K562 (cell line): ENCODE measurements around the gene HEG1. TPM values are rescaled to one million over a fixed set of nuclear protein-coding genes. Genes with fewer than 3 reads are reported as not detected.

Experiments used
- ATAC-seq: fragments of 200-7000 bp; cut with Tn5 transposase; 3 replicates; pipeline ENCODE4 v1.9.1; 2020; ENCODE audit warnings: moderate library complexity
- BruUV-seq: library from RNA; stranded (reverse); fragments of 400-500 nt; replicated peaks from 2 replicates; lab custom pipeline; 2021; lab: Mats Ljungman, UMichigan
- CTCF ChIA-PET: fragments of 300-600 bp; formaldehyde crosslinking; extraction: SDS; loops from one replicate; lab custom pipeline; 2021; ENCODE audit warnings: low intra/inter-chr PET ratio; lab: Yijun Ruan, JAX
- POLR2A ChIA-PET: fragments of 300-600, 350-650 bp; sonication (Branson Sonifier 250); formaldehyde crosslinking; extraction: SDS; loops from one replicate; lab custom pipeline; 2021; ENCODE audit warnings: antibody characterized with exemption, inconsistent platforms; lab: Yijun Ruan, JAX
- DNase-seq, 4 experiments: peaks; one replicate each; pipeline versions ENCODE4 v3.0.0 to v3.0.0-alpha.2; 2011 to 2018; ENCODE audit warnings: low spot score in 3 of 4, mixed read lengths in 3 of 4; ENCODE audit errors: extremely low read depth in 1 of 4
- FAIRE-seq: peaks from 2 replicates; lab custom pipeline; 2011; peaks lifted over from hg19 to GRCh38; lab: Jason Lieb, UNC
- H2AFZ ChIP-seq: 2 replicates; pipeline ENCODE4 v1.6.0; 2011; ENCODE audit warnings: low read depth, low read length, control low read depth, inconsistent platforms
- H3K27ac ChIP-seq: fragments of 200-600 bp; 3 replicates; pipeline ENCODE4 v1.8.0; 2011; ENCODE audit warnings: low read depth, mild to moderate bottlenecking, control low read depth, inconsistent platforms, low read length, moderate library complexity, mixed read lengths; ENCODE audit errors: extremely low read depth
- H3K27me3 ChIP-seq, 2 experiments: fragments of 300-600 bp in 1 of 2; 2 replicates in 1 of 2; 3 replicates in 1 of 2; pipeline versions ENCODE4 v1.6.0 to v1.8.0; 2011; ENCODE audit warnings: inconsistent platforms in 2 of 2, low read length in 2 of 2, mild to moderate bottlenecking in 1 of 2, mixed read lengths in 1 of 2, moderate library complexity in 1 of 2; ENCODE audit not compliant: control insufficient read depth in 2 of 2, insufficient read depth in 2 of 2
- H3K36me3 ChIP-seq: fragments of 300-600 bp; 3 replicates; pipeline ENCODE4 v1.8.0; 2011; ENCODE audit warnings: mild to moderate bottlenecking, low read length, inconsistent platforms; ENCODE audit not compliant: control insufficient read depth, insufficient read depth
- H3K4me1 ChIP-seq, 2 experiments: fragments of 200-600 bp in 1 of 2; replicated peaks in 1 of 2; 2 replicates in 1 of 2; 3 replicates in 1 of 2; pipeline versions ENCODE4 v1.5.1 to v1.8.0; 2011; ENCODE audit warnings: inconsistent platforms in 2 of 2, low read length in 2 of 2, mild to moderate bottlenecking in 1 of 2, mixed read lengths in 1 of 2, moderate library complexity in 1 of 2; ENCODE audit not compliant: control insufficient read depth in 2 of 2, insufficient read depth in 2 of 2
- H3K4me2 ChIP-seq: 2 replicates; pipeline ENCODE4 v1.6.1; 2011; ENCODE audit warnings: low read length, control low read depth, inconsistent platforms, mixed read lengths; ENCODE audit not compliant: insufficient read depth
- H3K4me3 ChIP-seq: fragments of 200-600 bp; sonication (generic), shearing (Covaris generic); 2 replicates; pipeline ENCODE4 v1.5.1; 2016; ENCODE audit warnings: control low read depth, inconsistent platforms
- H3K79me2 ChIP-seq: fragments of 200-600 bp; 3 replicates; pipeline ENCODE4 v1.8.0; 2011; ENCODE audit warnings: low read length, inconsistent platforms; ENCODE audit not compliant: control insufficient read depth, insufficient read depth
- H3K9ac ChIP-seq, 2 experiments: 2 replicates each; pipeline versions ENCODE4 v1.6.0 to v1.6.1; 2011; ENCODE audit warnings: low read depth in 2 of 2, low read length in 2 of 2, control low read depth in 1 of 2, inconsistent platforms in 1 of 2, mild to moderate bottlenecking in 1 of 2, mixed read lengths in 1 of 2; ENCODE audit not compliant: insufficient read depth in 1 of 2
- H3K9me1 ChIP-seq: one replicate; pipeline ENCODE4 v1.6.0; 2011; ENCODE audit warnings: inconsistent platforms, mild to moderate bottlenecking, low read length, moderate library complexity; ENCODE audit not compliant: control insufficient read depth, insufficient read depth
- H3K9me3 ChIP-seq: replicated peaks from 2 replicates; pipeline ENCODE4 v1.5.1; 2011; ENCODE audit warnings: low read depth, low read length, inconsistent platforms; ENCODE audit not compliant: control insufficient read depth, insufficient read depth
- H4K20me1 ChIP-seq: replicated peaks from 2 replicates; pipeline ENCODE4 v1.6.1; 2011; ENCODE audit warnings: low read length, inconsistent platforms, mixed read lengths; ENCODE audit not compliant: control insufficient read depth, insufficient read depth
- CHD1 ChIP-seq: fragments of 200-600 bp; sonication (generic); IDR thresholded peaks from one replicate; pipeline ENCODE4 v1.6.1; 2012; ENCODE audit warnings: mild to moderate bottlenecking, moderate library complexity, low read length, inconsistent platforms
- ETV6 ChIP-seq, 3 experiments: fragments of 150-350 bp in 1 of 3; sonication (generic) in 1 of 3; formaldehyde crosslinking in 1 of 3; IDR thresholded peaks; 2 replicates each; pipeline versions ENCODE4 v1.6.1 to v1.8.0; 2014 to 2022; ENCODE audit warnings: borderline replicate concordance in 2 of 3, low read depth in 2 of 3, antibody characterized with exemption in 1 of 3, low read length in 1 of 3, mild to moderate bottlenecking in 1 of 3, missing genetic modification reagents in 1 of 3
- GATAD2A ChIP-seq: fragments of 450-650 bp; IDR thresholded peaks from 2 replicates; pipeline ENCODE4 v1.6.1; 2017
- KDM2B ChIP-seq: fragments of 250-450 bp; sonication (Bioruptor Pico); IDR thresholded peaks from 2 replicates; pipeline ENCODE4 v1.8.0; 2021; ENCODE audit warnings: mild to moderate bottlenecking, moderate library complexity
- SMAD4 ChIP-seq: fragments of 250-450 bp; sonication (Bioruptor Pico); conservative IDR thresholded peaks from 2 replicates; pipeline ENCODE4 v1.8.0; 2021; ENCODE audit warnings: inconsistent platforms, mild to moderate bottlenecking, moderate library complexity
- ZFP36 ChIP-seq: fragments of 150-350 bp; IDR thresholded peaks from 2 replicates; pipeline ENCODE4 v1.6.1; 2018; ENCODE audit warnings: low read length, low read depth; ENCODE audit not compliant: partially characterized antibody
- WGBS: fragments of 100-300 bp; shearing (Covaris generic); methylation state at CpG from one replicate; pipeline ENCODE4 v1.1.6; 2016; ENCODE audit warnings: low coverage, mixed read lengths; ENCODE audit not compliant: insufficient coverage; ENCODE audit errors: missing lambda C conversion rate; 5-methylcytosine and 5-hydroxymethylcytosine counted together
- in situ Hi-C: fragments of 300-500 bp; cut with MboI; formaldehyde crosslinking; loops from 4 replicates; pipeline ENCODE4 v1.15.0; 2018; ENCODE audit warnings: inconsistent platforms, mixed read lengths
- intact Hi-C: fragments of 100-400 bp; cut with micrococcal nuclease; formaldehyde crosslinking; loops from 2 replicates; pipeline ENCODE4 v1.14.2; 2022
- polyA plus RNA-seq, 8 experiments: library from polyadenylated mRNA; depleted of rRNA in 4 of 8; stranded (reverse) in 5 of 8; unstranded in 3 of 8; fragments of >200 nt; fragmentation: Nextera tagmentation in 2 of 8; fragmentation: Illumina TruSeq in 1 of 8; extraction: Ambion mirVana in 2 of 8; extraction: Trizol in 1 of 8; gene quantifications; 2 replicates each; pipeline versions ENCODE4 v1.2.1 to v1.2.3, GENCODE V29; 2011 to 2014; ENCODE audit warnings: inconsistent platforms in 1 of 8, missing spikeins in 1 of 8
- total RNA-seq, 7 experiments: library from RNA; depleted of rRNA in 6 of 7; stranded (reverse); fragments of >200 nt in 6 of 7; fragmentation: Illumina TruSeq in 2 of 7; extraction: Trizol in 2 of 7; gene quantifications; 2 replicates each; pipeline versions ENCODE4 v1.2.1 to v1.2.3, GENCODE V29; 2011 to 2021; ENCODE audit warnings: low replicate concordance in 1 of 7
- TF ChIP-seq, protein P1 (sequence below): fragments of 450-650 bp; IDR thresholded peaks from 2 replicates; pipeline ENCODE4 v1.6.1; 2016; ENCODE audit warnings: mild to moderate bottlenecking

HEG1 gene
- total and polyA plus RNA-seq, 9 of the 15 experiments (the other 6 are each of a cell fraction or from before 2014, with no cell fraction given): 0.24 TPM; not detected in 8

GRCh38 chr3:124997303-124998246, 58.2 kb downstream of the HEG1 start:
- Histone ChIP-seq H3K9me3 (no peaks in the 10 kb centered on the region), H3K9me1 (no peaks in the 10 kb centered on the region), H3K27me3 (peaks cover 15 to 50% of the 10 kb centered on the region in 2 experiments; a peak in 4 of 5 replicates), H3K79me2 (no peaks in the 10 kb centered on the region), H3K4me2 (no peak overlapping the region), H3K27ac (no peak overlapping the region), H2AFZ (no peak overlapping the region), H3K36me3 (no peaks in the 10 kb centered on the region), H4K20me1 (0 out of 2 replicates have a peak, but pooled peaks cover 3% of the 10 kb centered on the region), H3K9ac (no peak overlapping the region), H3K4me3 (no peak overlapping the region), H3K4me1 (no peaks in the 10 kb centered on the region; a peak in 1 of 5 replicates)
- WGBS: 3% methylated on average over 20 of the region's 21 CpGs
- TF ChIP-seq SMAD4 (no peak), ZFP36 (peak; percentile 26), ETV6 (IDR thresholded peaks at IDR 0.05; ENCODE audit: borderline replicate concordance in 1 of 2, low read depth in 2 of 2, low read length in 1 of 2) (no peak), ETV6 (CRISPR knock-in tag; IDR thresholded peaks at IDR 0.05; ENCODE audit: borderline replicate concordance) (no peak), CHD1 (no peak), KDM2B (no peak), GATAD2A (no peak)
- TF ChIP-seq, protein P1, sequence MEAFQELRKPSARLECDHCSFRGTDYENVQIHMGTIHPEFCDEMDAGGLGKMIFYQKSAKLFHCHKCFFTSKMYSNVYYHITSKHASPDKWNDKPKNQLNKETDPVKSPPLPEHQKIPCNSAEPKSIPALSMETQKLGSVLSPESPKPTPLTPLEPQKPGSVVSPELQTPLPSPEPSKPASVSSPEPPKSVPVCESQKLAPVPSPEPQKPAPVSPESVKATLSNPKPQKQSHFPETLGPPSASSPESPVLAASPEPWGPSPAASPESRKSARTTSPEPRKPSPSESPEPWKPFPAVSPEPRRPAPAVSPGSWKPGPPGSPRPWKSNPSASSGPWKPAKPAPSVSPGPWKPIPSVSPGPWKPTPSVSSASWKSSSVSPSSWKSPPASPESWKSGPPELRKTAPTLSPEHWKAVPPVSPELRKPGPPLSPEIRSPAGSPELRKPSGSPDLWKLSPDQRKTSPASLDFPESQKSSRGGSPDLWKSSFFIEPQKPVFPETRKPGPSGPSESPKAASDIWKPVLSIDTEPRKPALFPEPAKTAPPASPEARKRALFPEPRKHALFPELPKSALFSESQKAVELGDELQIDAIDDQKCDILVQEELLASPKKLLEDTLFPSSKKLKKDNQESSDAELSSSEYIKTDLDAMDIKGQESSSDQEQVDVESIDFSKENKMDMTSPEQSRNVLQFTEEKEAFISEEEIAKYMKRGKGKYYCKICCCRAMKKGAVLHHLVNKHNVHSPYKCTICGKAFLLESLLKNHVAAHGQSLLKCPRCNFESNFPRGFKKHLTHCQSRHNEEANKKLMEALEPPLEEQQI: no peak
- FAIRE-seq: no peak
- POLR2A ChIA-PET: interaction anchor here (1.6 kb wide), 1 partner anchor 18 kb away, joined by 3 read pairs; no protein-coding TSS in a partner anchor
- intact Hi-C loops: loop anchor here (10.0 kb wide), 1 partner anchor 437 kb away; no protein-coding TSS in a partner anchor
- DNase-seq: no peak
- no TSS peak for BruUV-seq
- ATAC-seq: no peak
- in situ Hi-C loops: no loop called here
- CTCF ChIA-PET: interaction anchor here (2.5 kb wide), 1 partner anchor 588 kb away, joined by 13 read pairs; no protein-coding TSS in a partner anchor
